Chondrocyte (in vitro differentiated cells): ENCODE measurements around the gene ARHGAP42. TPM values are rescaled to one million over a fixed set of nuclear protein-coding genes. Genes with fewer than 3 reads are reported as not detected.

Experiments
- DNase-seq: peaks from one replicate; pipeline ENCODE4 v3.0.0; 2021; ENCODE audit warnings: mixed read lengths, low spot score
- H3K27ac Mint-ChIP-seq: one replicate; pipeline ENCODE4 v1.8.0; 2021; ENCODE audit warnings: mild to moderate bottlenecking, moderate library complexity, mixed read lengths; ENCODE audit not compliant: unreplicated experiment
- H3K27me3 Mint-ChIP-seq: 2 replicates; pipeline ENCODE4 v1.8.0; 2021; ENCODE audit warnings: low read depth, mixed read lengths
- H3K36me3 Mint-ChIP-seq: 2 replicates; pipeline ENCODE4 v1.8.0; 2021; ENCODE audit warnings: low read depth, mixed read lengths
- H3K4me1 Mint-ChIP-seq: 2 replicates; pipeline ENCODE4 v1.8.0; 2021; ENCODE audit warnings: low read depth, mild to moderate bottlenecking, mixed read lengths
- H3K4me3 Mint-ChIP-seq: one replicate; pipeline ENCODE4 v1.8.0; 2021; ENCODE audit warnings: mild to moderate bottlenecking, moderate library complexity, mixed read lengths; ENCODE audit not compliant: unreplicated experiment
- H3K9me3 Mint-ChIP-seq: 2 replicates; pipeline ENCODE4 v1.8.0; 2021; ENCODE audit warnings: low read depth, mixed read lengths
- total RNA-seq: library from RNA; stranded (reverse); gene quantifications from 3 replicates; pipeline ENCODE4 v1.2.1, GENCODE V29; 2021
- TF ChIP-seq, protein P1 (sequence below): fragments of 200-600 bp; sonication (generic); IDR thresholded peaks from 2 replicates; pipeline ENCODE4 v1.5.0; 2021; ENCODE audit warnings: antibody characterized with exemption, mild to moderate bottlenecking, moderate library complexity

The ARHGAP42 gene
- total RNA-seq, 1 donor from 2014 or later, result 16.1 TPM

GRCh38 chr11:100703139-100703538, 16.1 kb downstream of the ARHGAP42 start:
- no peak overlapping the region for H3K4me3 Mint-ChIP-seq
- H3K27me3 Mint-ChIP-seq, result no peaks in the 10 kb centered on the region
- no peaks in the 10 kb centered on the region for H3K9me3 Mint-ChIP-seq
- peaks cover 1% of the 10 kb centered on the region for H3K36me3 Mint-ChIP-seq
- peaks cover 17% of the 10 kb centered on the region for H3K4me1 Mint-ChIP-seq
- no peak overlapping the region for H3K27ac Mint-ChIP-seq
- TF ChIP-seq, protein P1, sequence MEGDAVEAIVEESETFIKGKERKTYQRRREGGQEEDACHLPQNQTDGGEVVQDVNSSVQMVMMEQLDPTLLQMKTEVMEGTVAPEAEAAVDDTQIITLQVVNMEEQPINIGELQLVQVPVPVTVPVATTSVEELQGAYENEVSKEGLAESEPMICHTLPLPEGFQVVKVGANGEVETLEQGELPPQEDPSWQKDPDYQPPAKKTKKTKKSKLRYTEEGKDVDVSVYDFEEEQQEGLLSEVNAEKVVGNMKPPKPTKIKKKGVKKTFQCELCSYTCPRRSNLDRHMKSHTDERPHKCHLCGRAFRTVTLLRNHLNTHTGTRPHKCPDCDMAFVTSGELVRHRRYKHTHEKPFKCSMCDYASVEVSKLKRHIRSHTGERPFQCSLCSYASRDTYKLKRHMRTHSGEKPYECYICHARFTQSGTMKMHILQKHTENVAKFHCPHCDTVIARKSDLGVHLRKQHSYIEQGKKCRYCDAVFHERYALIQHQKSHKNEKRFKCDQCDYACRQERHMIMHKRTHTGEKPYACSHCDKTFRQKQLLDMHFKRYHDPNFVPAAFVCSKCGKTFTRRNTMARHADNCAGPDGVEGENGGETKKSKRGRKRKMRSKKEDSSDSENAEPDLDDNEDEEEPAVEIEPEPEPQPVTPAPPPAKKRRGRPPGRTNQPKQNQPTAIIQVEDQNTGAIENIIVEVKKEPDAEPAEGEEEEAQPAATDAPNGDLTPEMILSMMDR, result no peak
- DNase-seq, result no peak

GRCh38 chr11:100703801-100704575, 16.9 kb downstream of the ARHGAP42 start:
- TF ChIP-seq, protein P1, result no peak
- Mint-ChIP-seq H3K9me3 (no peaks in the 10 kb centered on the region), H3K36me3 (peaks cover 1% of the 10 kb centered on the region), H3K27me3 (no peaks in the 10 kb centered on the region), H3K27ac (peak overlapping the region; percentile 0), H3K4me3 (no peak overlapping the region), H3K4me1 (peaks cover 18% of the 10 kb centered on the region)
- no peak for DNase-seq

DNA sequence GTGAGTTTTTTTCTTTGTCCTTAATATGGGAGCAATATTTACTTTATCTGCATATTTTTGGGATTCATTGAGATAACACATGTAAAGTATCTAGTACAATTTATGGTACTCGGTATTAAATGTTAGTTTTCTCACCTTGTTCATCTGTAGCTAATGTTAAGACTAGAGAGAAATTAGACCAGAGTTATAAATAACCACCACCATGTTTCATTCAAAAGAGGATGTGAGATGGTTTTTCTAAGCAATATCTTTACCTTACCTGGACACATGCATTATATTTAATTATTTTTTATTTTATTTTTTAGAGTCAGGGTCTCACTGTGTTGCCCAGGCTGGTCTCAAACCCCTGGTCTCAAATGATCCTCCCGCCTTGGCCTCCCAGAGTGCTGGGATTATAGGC, 18.4 kb downstream of the ARHGAP42 start:
- Mint-ChIP-seq H3K9me3 (no peaks in the 10 kb centered on the region), H3K4me1 (peaks cover 28% of the 10 kb centered on the region), H3K27me3 (no peaks in the 10 kb centered on the region), H3K36me3 (peaks cover 1% of the 10 kb centered on the region), H3K4me3 (no peak overlapping the region), H3K27ac (no peak overlapping the region)
- TF ChIP-seq, protein P1, result no peak
- DNase-seq, result no peak

GRCh38 chr11:100706179-100706578, 19.1 kb downstream of the ARHGAP42 start:
- TF ChIP-seq, protein P1, result no peak
- Mint-ChIP-seq H3K9me3 (no peaks in the 10 kb centered on the region), H3K4me3 (no peak overlapping the region), H3K27me3 (no peaks in the 10 kb centered on the region), H3K36me3 (no peaks in the 10 kb centered on the region), H3K4me1 (peaks cover 35% of the 10 kb centered on the region), H3K27ac (no peak overlapping the region)
- DNase-seq, result no peak

- Mint-ChIP-seq H3K9me3 (no peaks in the 10 kb centered on the region), H3K27me3 (no peaks in the 10 kb centered on the region), H3K4me1 (peaks cover 29% of the 10 kb centered on the region), H3K36me3 (no peaks in the 10 kb centered on the region), H3K27ac (peak overlapping the region; percentile 80), H3K4me3 (no peak overlapping the region)
- TF ChIP-seq, protein P1, result no peak
- no peak for DNase-seq
These were observed 22.3 kb downstream of the ARHGAP42 start for GRCh38 chr11:100709233-100709957.
